GM18498 (cell line): ENCODE measurements around the gene ABCE1.

Source experiments
- ATAC-seq: cut with Tn5 transposase; IDR thresholded peaks from one replicate; pipeline ENCODE4 v1.9.1; 2021; ENCODE audit warnings: mild to moderate bottlenecking, moderate library complexity; ENCODE audit not compliant: unreplicated experiment

ABCE1 gene

GRCh38 chr4:145101091-145101490 is 3.0 kb downstream of the ABCE1 start:
- ATAC-seq = no peak

DNA sequence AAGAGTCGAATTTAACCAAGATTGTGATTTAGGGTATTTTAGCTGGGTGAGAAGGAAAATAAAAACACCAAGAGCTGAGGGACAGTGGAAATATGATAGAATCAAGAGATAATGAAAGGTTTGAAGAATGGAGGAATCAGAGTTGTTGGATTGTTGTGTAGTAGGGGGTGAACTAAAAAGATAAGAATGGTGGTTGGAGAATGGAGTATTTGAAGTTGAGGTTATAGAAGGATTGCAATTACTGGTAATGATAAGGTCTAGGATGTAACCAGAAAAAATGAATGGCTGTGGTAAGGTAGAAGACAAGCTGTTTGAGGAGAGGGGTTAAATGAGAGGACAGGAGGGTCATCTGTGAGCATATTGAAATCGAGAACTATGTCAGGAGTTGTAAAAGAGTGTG is 4.5 kb downstream of the ABCE1 start:
- ATAC-seq = no peak

GRCh38 chr4:145103496-145103895 is 5.4 kb downstream of the ABCE1 start:
- no peak for ATAC-seq

GRCh38 chr4:145107126-145107525 is 9.0 kb downstream of the ABCE1 start:
- no peak for ATAC-seq

GRCh38 chr4:145108128-145108527 is 10.0 kb downstream of the ABCE1 start:
- ATAC-seq = no peak

- ATAC-seq = no peak
Observed at GRCh38 chr4:145125396-145125795, 27.3 kb downstream of the ABCE1 start.

DNA sequence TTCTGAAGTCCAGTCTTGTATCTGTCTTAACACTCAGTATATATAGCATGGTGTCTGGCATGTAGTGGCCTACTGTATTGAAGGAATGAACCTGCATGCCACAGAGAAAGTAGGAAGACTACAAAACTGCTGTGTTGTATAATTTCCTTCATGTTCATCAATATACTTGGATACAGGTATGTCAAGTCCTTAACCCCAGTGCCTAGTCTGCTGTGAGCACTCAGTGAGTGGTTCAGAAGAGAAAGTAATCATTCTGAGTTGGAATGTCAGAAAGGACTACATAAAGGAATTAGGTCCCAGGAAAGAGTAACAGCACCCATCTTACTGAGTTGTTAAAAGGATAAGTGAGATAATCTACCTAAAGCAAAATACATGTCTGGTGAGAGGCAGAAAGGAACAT is 32.0 kb downstream of the ABCE1 start:
- ATAC-seq = no peak

GRCh38 chr4:145130788-145131399 is 32.8 kb downstream of the ABCE1 start:
- ATAC-seq = no peak

GRCh38 chr4:145131848-145132247 is 33.7 kb downstream of the ABCE1 start:
- no peak for ATAC-seq

DNA sequence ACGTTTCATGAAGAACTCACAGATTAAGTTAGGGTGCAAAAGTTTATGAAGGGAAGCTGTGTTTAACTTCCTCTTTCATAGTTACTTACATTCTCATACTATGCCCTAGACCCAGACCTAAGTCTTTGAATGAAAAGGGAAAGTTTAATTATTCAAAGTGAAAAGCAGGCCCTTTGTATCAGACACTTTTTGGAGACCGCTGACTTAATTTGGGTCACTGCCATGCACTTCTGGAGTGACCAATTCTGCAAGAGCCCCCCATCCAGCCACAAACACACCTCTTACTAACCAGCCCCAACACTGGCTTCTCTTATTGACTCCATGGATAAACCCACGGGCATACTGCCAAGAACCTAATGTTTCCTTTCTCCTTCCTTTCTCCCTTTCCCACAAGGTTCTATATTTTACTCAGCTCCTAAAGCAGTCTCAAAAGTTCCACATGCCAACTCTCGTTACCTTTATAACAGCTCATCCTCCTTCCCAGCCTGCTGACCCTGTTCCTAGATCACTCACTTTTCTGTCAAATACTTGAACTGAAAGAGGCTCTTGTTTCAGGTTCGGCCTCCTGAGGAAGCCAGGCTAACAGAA is 34.5 kb downstream of the ABCE1 start:
- ATAC-seq = peak; percentile 80

- ATAC-seq = peak; percentile 49
Observed at GRCh38 chr4:145136219-145136618, 38.1 kb downstream of the ABCE1 start.

- ATAC-seq = no peak
Observed at GRCh38 chr4:145148980-145149379, 50.9 kb downstream of the ABCE1 start.

DNA sequence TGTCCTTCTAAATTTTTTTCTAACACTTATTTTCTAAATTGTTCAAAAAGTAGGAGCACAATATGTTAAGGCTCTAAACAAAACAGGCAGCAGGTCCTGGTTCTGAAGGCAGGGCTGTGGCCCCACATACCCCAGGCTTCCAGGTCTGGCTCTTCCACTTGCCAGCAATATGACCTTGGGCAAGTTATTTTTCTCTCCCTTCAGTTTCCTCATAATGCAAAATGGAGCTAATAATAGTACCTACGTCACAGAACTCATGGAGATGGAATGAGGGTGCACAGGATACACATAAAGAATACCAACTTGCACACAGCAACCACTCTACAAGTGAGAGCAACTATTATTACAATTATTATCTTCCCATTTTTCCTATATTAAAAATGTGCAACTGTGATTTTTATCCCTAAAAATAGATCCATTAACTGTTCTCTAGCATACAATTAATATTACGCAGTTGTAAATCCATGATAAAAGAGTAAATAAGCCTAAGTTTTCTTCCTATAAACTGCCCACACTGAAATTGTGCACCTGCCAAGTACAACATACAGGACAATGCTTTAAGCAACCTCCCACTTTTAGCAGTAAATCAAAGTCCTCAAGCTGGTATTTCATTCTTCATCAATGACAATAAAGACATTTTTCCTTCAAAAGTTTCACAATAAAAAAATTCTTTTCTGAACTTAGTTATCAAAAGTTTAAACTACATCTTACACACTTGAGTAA is 55.2 kb downstream of the ABCE1 start:
- no peak for ATAC-seq

- ATAC-seq = peak; percentile 59
Observed at GRCh38 chr4:145153904-145154298, 55.8 kb downstream of the ABCE1 start.

DNA sequence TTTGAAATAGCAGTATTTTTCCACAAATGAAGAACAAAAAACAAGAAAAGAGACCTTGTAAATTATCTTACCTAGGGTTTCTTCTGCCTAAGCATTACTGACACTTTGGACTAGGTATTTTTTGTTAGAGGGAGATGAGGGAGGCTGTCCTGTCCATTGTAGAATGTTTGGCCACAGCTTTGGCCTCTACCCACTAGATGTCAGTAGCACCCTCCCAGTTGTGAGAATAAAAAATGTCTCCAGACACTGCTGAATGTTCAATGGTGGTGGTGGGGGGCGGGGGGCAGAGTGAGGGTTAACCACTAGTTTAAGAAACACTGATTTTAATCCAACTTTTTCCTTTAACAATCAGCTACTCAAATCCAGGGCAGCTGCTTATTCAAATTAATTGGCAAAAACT is 56.5 kb downstream of the ABCE1 start:
- peak; percentile 81 for ATAC-seq

DNA sequence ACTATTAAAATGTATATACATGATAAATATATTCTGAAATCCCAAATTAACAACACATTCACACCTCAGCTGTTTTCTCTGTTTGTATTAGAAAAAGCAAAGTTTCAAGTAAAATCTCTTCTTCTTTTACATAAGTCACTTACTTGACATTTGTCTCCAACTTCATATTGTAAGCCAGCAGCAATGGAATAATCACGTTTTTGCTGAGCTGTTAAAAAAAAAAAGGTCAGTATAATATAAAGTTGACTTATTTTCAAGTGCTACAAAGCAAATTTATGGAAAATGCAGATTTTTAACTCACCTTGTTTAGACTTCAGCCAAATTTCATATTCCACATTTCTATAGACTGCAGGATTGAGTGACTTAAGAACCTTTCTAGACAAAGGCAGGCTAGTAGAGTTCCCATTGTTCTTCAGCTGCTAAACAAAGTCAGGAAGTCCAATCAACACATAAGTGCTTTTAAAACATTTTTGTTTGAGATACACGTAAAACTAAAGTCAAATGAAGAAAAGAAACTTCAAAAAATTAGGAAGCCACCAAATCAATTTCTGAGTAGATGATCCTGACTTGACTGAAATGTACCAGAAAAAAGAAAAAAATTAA is 57.3 kb downstream of the ABCE1 start:
- ATAC-seq = no peak

DNA sequence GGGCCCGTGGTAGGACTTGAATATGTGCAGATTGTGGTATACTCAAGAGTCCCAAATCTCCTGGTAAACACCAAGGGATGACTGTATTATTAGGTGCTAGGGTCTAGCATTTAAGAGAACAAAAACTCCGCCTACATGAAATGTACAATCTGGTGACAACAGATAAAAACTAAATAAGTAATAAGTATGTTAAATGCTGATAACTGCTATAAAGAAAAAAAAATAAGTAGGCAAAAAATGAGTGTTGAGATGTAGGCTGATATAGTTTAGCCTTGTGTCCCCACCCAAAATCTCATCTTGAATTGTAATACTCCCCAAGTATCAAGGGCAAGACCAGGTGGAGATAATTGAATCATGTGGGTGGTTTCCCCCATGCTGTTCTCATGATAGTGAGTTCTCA is 58.9 kb downstream of the ABCE1 start:
- no peak for ATAC-seq

DNA sequence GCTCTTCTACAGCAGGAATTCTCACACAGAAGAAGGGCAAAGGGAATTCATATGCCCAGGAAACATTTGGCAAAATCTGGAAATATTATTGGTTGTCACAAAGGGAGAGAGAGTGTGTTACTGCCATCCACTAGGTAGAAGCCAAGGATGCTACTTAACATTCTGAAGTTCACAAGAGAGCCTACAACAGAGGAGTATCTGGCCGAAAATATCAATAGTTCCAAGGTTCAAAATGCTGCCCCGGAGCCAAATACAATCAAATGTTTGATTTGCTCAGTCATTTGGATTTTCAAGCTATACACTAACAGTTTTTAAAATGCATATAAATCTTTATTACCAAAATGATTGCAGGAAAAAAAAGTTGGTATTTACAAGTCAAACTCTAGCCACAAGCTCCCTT is 63.4 kb downstream of the ABCE1 start:
- no peak for ATAC-seq

- ATAC-seq = no peak
Observed at GRCh38 chr4:145167887-145168286, 69.8 kb downstream of the ABCE1 start.

DNA sequence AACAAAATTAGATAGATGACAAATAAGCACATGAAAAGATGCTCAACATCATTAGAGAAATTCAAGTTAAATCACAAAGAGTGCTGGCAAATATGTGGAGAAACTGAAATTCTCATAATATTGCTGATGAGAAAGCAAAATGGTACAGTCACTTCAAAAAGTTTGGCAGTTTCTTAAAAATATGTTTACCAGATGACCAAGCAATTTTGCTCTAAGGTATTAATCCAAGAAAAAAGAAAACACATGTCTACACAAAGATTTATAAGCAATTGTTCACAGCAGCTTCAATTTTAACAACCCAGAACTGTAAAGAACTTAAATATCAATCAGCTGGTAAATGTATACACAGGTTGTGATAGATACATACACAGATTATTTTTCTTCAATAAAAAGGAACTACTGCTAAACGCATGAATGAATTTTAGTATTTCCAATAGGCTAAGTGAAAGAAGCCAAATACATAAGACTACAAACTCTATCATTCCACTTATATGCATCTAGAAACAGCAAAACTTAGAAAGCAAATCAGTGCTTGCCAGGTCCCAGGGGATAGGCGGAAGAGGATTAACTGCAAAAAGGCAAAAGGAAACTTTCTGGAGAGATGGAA is 70.6 kb downstream of the ABCE1 start:
- ATAC-seq = no peak

DNA sequence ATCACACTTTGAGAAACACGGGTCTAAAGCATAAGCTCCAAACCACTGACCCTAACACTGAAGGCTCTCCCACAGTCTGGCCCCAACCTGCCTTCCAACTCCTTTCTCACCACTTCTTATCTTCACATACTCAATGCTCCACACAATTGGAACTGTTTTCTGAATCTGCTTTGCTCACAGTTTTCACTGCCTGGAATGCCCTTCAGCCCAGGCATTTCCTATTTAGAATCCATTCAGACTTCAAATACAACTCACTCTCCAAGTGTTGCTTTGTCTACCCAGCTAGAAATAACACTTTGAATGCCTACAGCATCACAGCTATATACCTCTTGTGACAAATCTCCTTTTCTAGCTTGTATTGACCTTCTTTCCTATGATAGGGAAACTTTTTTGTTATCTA is 72.1 kb downstream of the ABCE1 start:
- ATAC-seq = no peak

DNA sequence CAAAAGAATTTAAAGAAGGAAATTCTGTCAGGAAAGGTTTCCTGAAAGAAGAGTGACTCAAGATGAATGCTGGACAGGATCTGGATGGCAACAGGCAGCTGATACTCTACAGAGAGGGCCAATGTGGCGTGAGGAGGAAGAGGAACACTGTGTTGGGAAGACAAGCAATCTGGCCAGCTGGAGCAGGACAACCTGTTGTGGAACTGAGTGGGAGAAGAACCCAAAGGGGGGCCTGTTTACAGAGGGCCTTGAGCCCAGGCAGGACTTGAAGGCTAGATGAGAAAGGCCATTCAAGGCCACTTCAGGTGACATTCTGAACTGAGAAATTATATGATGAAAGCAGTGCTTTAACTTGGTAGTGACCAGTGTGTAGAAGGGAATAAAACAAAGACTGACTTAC is 73.8 kb downstream of the ABCE1 start:
- ATAC-seq = no peak
